Measurements from ENCODE around the gene ETV3. TPM values are rescaled to one million over a fixed set of nuclear protein-coding genes. Genes with fewer than 3 reads are reported as not detected.
A peak's percentile ranks its signal among the peaks of the same experiment; 100 is the strongest.

The ETV3 gene
- total and polyA plus RNA-seq, 2 of the 8 experiments (the other 6 are each of a cell fraction or from before 2014, with no cell fraction given): 6.0 to 23.8 TPM

GRCh38 chr1:157183870-157184269 is 45.7 kb upstream of the ETV3 start:
- Histone ChIP-seq H4K5ac (ENCODE audit: insufficient read length, low read depth, low read length) (no peak overlapping the region), H3K4ac (replicated peaks; ENCODE audit: insufficient read length, low read depth, low read length) (no peak overlapping the region), H3K9me3 (ENCODE audit: insufficient read depth in 2 of 2, low read depth in 1 of 2, low read length in 1 of 2) (no peaks in the 10 kb centered on the region), H3K56ac (replicated peaks; ENCODE audit: insufficient read length, low read depth, low read length) (no peak overlapping the region), H3K23ac (ENCODE audit: insufficient read length) (no peak overlapping the region), H3K18ac (ENCODE audit: extremely low read depth, low read length) (no peak overlapping the region), H3K4me1 (replicated peaks in 1 of 4; ENCODE audit: control insufficient read depth in 3 of 4, insufficient read depth in 4 of 4, low read length in 3 of 4) (peaks cover 0 to 3% (median 2%) of the 10 kb centered on the region in 4 experiments; a peak in 1 of 7 replicates), H3K14ac (ENCODE audit: insufficient read length) (no peak overlapping the region), H3K4me2 (ENCODE audit: insufficient read depth in 1 of 2, low read depth in 2 of 2, low read length in 2 of 2) (no peak overlapping the region), H2BK5ac (ENCODE audit: low read depth, low read length) (no peak overlapping the region), H4K8ac (ENCODE audit: extremely low read depth, insufficient read depth, low read length) (no peak overlapping the region), H2BK120ac (replicated peaks; ENCODE audit: low read depth, low read length) (no peak overlapping the region), H2AFZ (ENCODE audit: low read length) (peak overlapping the region; percentile 88), H3K4me3 (ENCODE audit: extremely low read depth in 1 of 4, insufficient read depth in 2 of 4, low read depth in 3 of 4, low read length in 4 of 4) (no peak overlapping the region), H2BK15ac (ENCODE audit: low read length) (no peak overlapping the region), H4K20me1 (replicated peaks in 1 of 2; ENCODE audit: control insufficient read depth in 1 of 2, insufficient read depth in 2 of 2, low read length in 2 of 2) (no peaks in the 10 kb centered on the region), H2AK5ac (ENCODE audit: low read depth, low read length) (no peak overlapping the region), H3K27me3 (replicated peaks in 1 of 4; ENCODE audit: control insufficient read depth in 3 of 4, extremely low read depth in 1 of 4, insufficient read depth in 3 of 4, low read length in 3 of 4) (no peaks in the 10 kb centered on the region), H2BK12ac (ENCODE audit: low read depth, low read length) (no peak overlapping the region), H3K79me1 (ENCODE audit: low read depth, low read length) (no peaks in the 10 kb centered on the region), H4K91ac (replicated peaks; ENCODE audit: insufficient read length, low read length) (no peak overlapping the region), H3K27ac (ENCODE audit: low read depth, low read length) (no peak overlapping the region), H3K23me2 (ENCODE audit: low read depth, low read length) (no peaks in the 10 kb centered on the region), H3K9ac (replicated peaks in 1 of 4; ENCODE audit: extremely low read depth in 1 of 4, low read depth in 3 of 4, low read length in 3 of 4) (no peak overlapping the region), H3K36me3 (ENCODE audit: control insufficient read depth in 2 of 4, insufficient read depth in 4 of 4, low read length in 3 of 4) (no peaks in the 10 kb centered on the region), H2BK20ac (ENCODE audit: low read length) (no peak overlapping the region), H3K79me2 (ENCODE audit: control insufficient read depth in 1 of 2, insufficient read depth in 2 of 2, low read length in 2 of 2) (no peaks in the 10 kb centered on the region)
- DNase-seq (ENCODE audit: low read depth in 1 of 2, low spot score in 2 of 2) (no peak), FAIRE-seq (no peak)
- POLR2A ChIA-PET (ENCODE audit: partially characterized antibody): interaction anchor here (1.0 kb wide), 1 partner anchor 37 kb away, joined by 3 read pairs; no protein-coding TSS in a partner anchor
- TF ChIP-seq TBP (IDR thresholded peaks at IDR 0.05; ENCODE audit: low read depth, low read length): no peak
- TF ChIP-seq JUN (IDR thresholded peaks at IDR 0.05; ENCODE audit: low read depth, low read length): no peak
- TF ChIP-seq KDM5A (IDR thresholded peaks at IDR 0.05; ENCODE audit: low read length): no peak
- no peak for TF ChIP-seq ZNF274 (IDR thresholded peaks at IDR 0.05; ENCODE audit: borderline replicate concordance, extremely low read depth, low read length)
- no peak for TF ChIP-seq RXRA (IDR thresholded peaks at IDR 0.05; ENCODE audit: insufficient read depth, low read depth, low read length)
- TF ChIP-seq POLR2AphosphoS5 (IDR thresholded peaks at IDR 0.05; ENCODE audit: low read depth, low read length): no peak
- TF ChIP-seq BCL11A (IDR thresholded peaks at IDR 0.05; ENCODE audit: low read depth in 2 of 2, low read length in 2 of 2): no peak
- TF ChIP-seq RFX5 (IDR thresholded peaks at IDR 0.05; ENCODE audit: borderline replicate concordance, low read depth, low read length): no peak
- no peak for TF ChIP-seq PHF8 (conservative IDR thresholded peaks at IDR 0.05; ENCODE audit: low read depth, low read length)
- CTCF ChIA-PET (ENCODE audit: partially characterized antibody): interaction anchor here (0.8 to 6.8 kb wide), 11 partner anchors 9 to 442 kb away, joined by 3 to 36 read pairs (median 3); no protein-coding TSS in a partner anchor
- 81% methylated on average over 3 of the region's 3 CpGs; no CpG with 5 or more reads in 1 of the 2 experiments for WGBS, 2 experiments (ENCODE audit: extremely low coverage in 1 of 2, insufficient coverage in 1 of 2, insufficient read length in 1 of 2, insufficient replicate concordance in 2 of 2, low coverage in 1 of 2, low lambda C conversion rate in 2 of 2, missing lambda C conversion rate in 1 of 2)

All from H1 (cell line).